Glutamatergic neuron (in vitro differentiated cells): Measurements from ENCODE around the gene GSK3A. TPM values are rescaled to one million over a fixed set of nuclear protein-coding genes. Genes with fewer than 3 reads are reported as not detected.

ENCODE experiments used
- DNase-seq: peaks from one replicate; pipeline ENCODE4 v3.0.0; 2022
- H3K27ac Mint-ChIP-seq: one replicate; pipeline ENCODE4 v1.8.0; 2020; ENCODE audit warnings: mild to moderate bottlenecking, mixed read lengths, inconsistent platforms; ENCODE audit not compliant: unreplicated experiment
- H3K27me3 Mint-ChIP-seq: one replicate; pipeline ENCODE4 v1.8.0; 2020; ENCODE audit warnings: mild to moderate bottlenecking, moderate library complexity, mixed read lengths, inconsistent platforms; ENCODE audit not compliant: unreplicated experiment
- H3K36me3 Mint-ChIP-seq: one replicate; pipeline ENCODE4 v1.8.0; 2020; ENCODE audit warnings: mild to moderate bottlenecking, mixed read lengths, inconsistent platforms; ENCODE audit not compliant: unreplicated experiment
- H3K4me1 Mint-ChIP-seq: one replicate; pipeline ENCODE4 v1.8.0; 2020; ENCODE audit warnings: mild to moderate bottlenecking, low read depth, mixed read lengths, inconsistent platforms; ENCODE audit not compliant: unreplicated experiment
- H3K4me3 Mint-ChIP-seq: one replicate; pipeline ENCODE4 v1.8.0; 2020; ENCODE audit warnings: mild to moderate bottlenecking, mixed read lengths, inconsistent platforms; ENCODE audit not compliant: unreplicated experiment
- H3K9me3 Mint-ChIP-seq: one replicate; pipeline ENCODE4 v1.8.0; 2020; ENCODE audit warnings: mild to moderate bottlenecking, moderate library complexity, mixed read lengths, inconsistent platforms; ENCODE audit not compliant: unreplicated experiment
- CTCF ChIP-seq: fragments of 200-600 bp; sonication (generic); IDR thresholded peaks from one replicate; pipeline ENCODE4 v1.5.0; 2021; ENCODE audit not compliant: partially characterized antibody, unreplicated experiment
- total RNA-seq: library from RNA; stranded (reverse); fragmentation: NEBNext Ultra II Directional; extraction: Animal tissue kit (Norgen Biotek cat#: 25700); gene quantifications from one replicate; pipeline ENCODE4 v1.2.1, GENCODE V29; 2021; ENCODE audit not compliant: unreplicated experiment

Gene GSK3A
- total RNA-seq, 1 donor from 2014 or later, result 83.2 TPM

GRCh38 chr19:42191330-42191729 lies 51.1 kb downstream of the GSK3A start:
- peaks cover 4% of the 10 kb centered on the region for H3K36me3 Mint-ChIP-seq
- peaks cover 7% of the 10 kb centered on the region for H3K4me1 Mint-ChIP-seq
- H3K27me3 Mint-ChIP-seq, result peaks cover 4% of the 10 kb centered on the region
- peaks cover 5% of the 10 kb centered on the region for H3K9me3 Mint-ChIP-seq
- DNase-seq, result no peak
- H3K27ac Mint-ChIP-seq, result no peak overlapping the region
- H3K4me3 Mint-ChIP-seq, result no peak overlapping the region
- no peak for TF ChIP-seq CTCF

- peaks cover 5% of the 10 kb centered on the region for H3K9me3 Mint-ChIP-seq
- no peak overlapping the region for H3K27ac Mint-ChIP-seq
- no peak for DNase-seq
- TF ChIP-seq CTCF, result no peak
- peaks cover 4% of the 10 kb centered on the region for H3K27me3 Mint-ChIP-seq
- H3K4me1 Mint-ChIP-seq, result peaks cover 13% of the 10 kb centered on the region
- H3K4me3 Mint-ChIP-seq, result no peak overlapping the region
- H3K36me3 Mint-ChIP-seq, result peaks cover 4% of the 10 kb centered on the region
Observed at GRCh38 chr19:42189133-42189532, 53.3 kb downstream of the GSK3A start.

GRCh38 chr19:42188665-42189064 lies 53.7 kb downstream of the GSK3A start:
- TF ChIP-seq CTCF, result no peak
- DNase-seq, result no peak
- H3K36me3 Mint-ChIP-seq, result peaks cover 4% of the 10 kb centered on the region
- H3K27ac Mint-ChIP-seq, result no peak overlapping the region
- peaks cover 4% of the 10 kb centered on the region for H3K27me3 Mint-ChIP-seq
- no peak overlapping the region for H3K4me3 Mint-ChIP-seq
- peaks cover 6% of the 10 kb centered on the region for H3K9me3 Mint-ChIP-seq
- peaks cover 14% of the 10 kb centered on the region for H3K4me1 Mint-ChIP-seq

GRCh38 chr19:42185277-42185676 lies 57.1 kb downstream of the GSK3A start:
- H3K9me3 Mint-ChIP-seq, result peaks cover 3% of the 10 kb centered on the region
- DNase-seq, result no peak

More at GRCh38 chr19:42185277-42185676, 57.1 kb downstream of the GSK3A start:
- Mint-ChIP-seq H3K27me3 (peaks cover 5% of the 10 kb centered on the region), H3K4me1 (peaks cover 26% of the 10 kb centered on the region), H3K27ac (no peak overlapping the region), H3K4me3 (no peak overlapping the region), H3K36me3 (peaks cover 4% of the 10 kb centered on the region)
- TF ChIP-seq CTCF, result no peak
